ENCODE measurements around the gene PCDH9. TPM values are rescaled to one million over a fixed set of nuclear protein-coding genes. Genes with fewer than 3 reads are reported as not detected.

The PCDH9 gene
- total and polyA plus RNA-seq, 10 of the 15 experiments (the other 5 are each of a cell fraction or from before 2014, with no cell fraction given) = 0.02 to 2.3 (median 0.05) TPM; not detected in 1

DNA sequence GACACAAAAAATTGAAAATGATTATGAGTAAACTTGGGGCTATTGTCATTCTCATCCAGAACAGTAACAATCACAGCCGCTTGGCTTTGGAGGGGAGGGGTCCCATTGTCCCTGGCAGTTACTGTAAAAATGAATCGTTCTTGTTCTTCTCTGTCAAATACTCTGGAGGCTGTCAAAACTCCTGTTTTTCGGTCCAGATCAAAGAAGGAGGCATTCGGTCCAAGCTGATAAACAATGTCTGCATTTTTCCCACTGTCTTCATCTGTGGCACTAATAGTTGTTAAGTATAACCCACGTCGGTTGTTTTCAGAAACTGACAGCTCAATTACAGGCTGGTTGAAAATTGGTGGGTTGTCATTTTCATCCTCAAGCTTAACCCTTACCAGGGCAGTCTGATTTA is 3.4 kb downstream of the PCDH9 start:
- Histone ChIP-seq H3K9ac (ENCODE audit: control insufficient read depth, insufficient read depth, low read length) (no peak overlapping the region), H2AFZ (ENCODE audit: control insufficient read depth, low read depth, low read length) (no peak overlapping the region), H3K27ac (ENCODE audit: control insufficient read depth, insufficient read depth) (no peak overlapping the region), H3K4me2 (ENCODE audit: control insufficient read depth, insufficient read depth) (no peak overlapping the region), H3K4me1 (ENCODE audit: control insufficient read depth, insufficient read depth, low read length) (no peaks in the 10 kb centered on the region; the same call in 1 of the 2 replicates), H3K4me3 (no peak overlapping the region), H3K27me3 (replicated peaks in 1 of 2; ENCODE audit: control insufficient read depth in 2 of 2, insufficient read depth in 2 of 2, low read length in 1 of 2) (peaks cover 1 to 7% of the 10 kb centered on the region in 2 experiments; a peak in 3 of 4 replicates), H3K36me3 (ENCODE audit: control insufficient read depth in 2 of 2, insufficient read depth in 2 of 2, low read length in 1 of 2) (no peaks in the 10 kb centered on the region), H3K79me2 (ENCODE audit: control insufficient read depth, insufficient read depth, low read length) (no peaks in the 10 kb centered on the region), H4K20me1 (ENCODE audit: control insufficient read depth, insufficient read depth) (no peaks in the 10 kb centered on the region), H3K9me3 (replicated peaks; ENCODE audit: control insufficient read depth, insufficient read depth, low read length) (no peaks in the 10 kb centered on the region; the same call in 2 of the 3 replicates)
- ATAC-seq (no peak), DNase-seq (ENCODE audit: low read depth, low spot score) (no peak), FAIRE-seq (no peak)
- CTCF ChIA-PET = no interaction called here
- intact Hi-C loops (cut with micrococcal nuclease; ENCODE audit: unreplicated experiment) = no loop called here
- no TSS peak for BruUV-seq (replicated peaks)
- POLR2A ChIA-PET = no interaction called here
- 48% methylated on average over 6 of the region's 6 CpGs for WGBS (ENCODE audit: insufficient coverage, insufficient replicate concordance, low lambda C conversion rate, missing lambda C conversion rate)
- in situ Hi-C loops (cut with MboI) = no loop called here
- SMC1A ChIA-PET (ENCODE audit: uncharacterized antibody, unreplicated experiment) = no interaction called here
- RAD21 ChIA-PET (ENCODE audit: unreplicated experiment) = interaction anchor here (1.5 kb wide), 1 partner anchor 12 kb away, joined by 3 read pairs; no protein-coding TSS in a partner anchor
- no peak for TF ChIP-seq CHD4 (IDR thresholded peaks at IDR 0.05)
- no peak for TF ChIP-seq NR2C1 (IDR thresholded peaks at IDR 0.05)
- no peak for TF ChIP-seq IRF4 (IDR thresholded peaks at IDR 0.05; ENCODE audit: low read depth, low read length)
- TF ChIP-seq, protein P1, sequence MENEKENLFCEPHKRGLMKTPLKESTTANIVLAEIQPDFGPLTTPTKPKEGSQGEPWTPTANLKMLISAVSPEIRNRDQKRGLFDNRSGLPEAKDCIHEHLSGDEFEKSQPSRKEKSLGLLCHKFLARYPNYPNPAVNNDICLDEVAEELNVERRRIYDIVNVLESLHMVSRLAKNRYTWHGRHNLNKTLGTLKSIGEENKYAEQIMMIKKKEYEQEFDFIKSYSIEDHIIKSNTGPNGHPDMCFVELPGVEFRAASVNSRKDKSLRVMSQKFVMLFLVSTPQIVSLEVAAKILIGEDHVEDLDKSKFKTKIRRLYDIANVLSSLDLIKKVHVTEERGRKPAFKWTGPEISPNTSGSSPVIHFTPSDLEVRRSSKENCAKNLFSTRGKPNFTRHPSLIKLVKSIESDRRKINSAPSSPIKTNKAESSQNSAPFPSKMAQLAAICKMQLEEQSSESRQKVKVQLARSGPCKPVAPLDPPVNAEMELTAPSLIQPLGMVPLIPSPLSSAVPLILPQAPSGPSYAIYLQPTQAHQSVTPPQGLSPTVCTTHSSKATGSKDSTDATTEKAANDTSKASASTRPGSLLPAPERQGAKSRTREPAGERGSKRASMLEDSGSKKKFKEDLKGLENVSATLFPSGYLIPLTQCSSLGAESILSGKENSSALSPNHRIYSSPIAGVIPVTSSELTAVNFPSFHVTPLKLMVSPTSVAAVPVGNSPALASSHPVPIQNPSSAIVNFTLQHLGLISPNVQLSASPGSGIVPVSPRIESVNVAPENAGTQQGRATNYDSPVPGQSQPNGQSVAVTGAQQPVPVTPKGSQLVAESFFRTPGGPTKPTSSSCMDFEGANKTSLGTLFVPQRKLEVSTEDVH (IDR thresholded peaks at IDR 0.05; ENCODE audit: low read depth, partially characterized antibody) = no peak
- no peak for TF ChIP-seq STAT3 (IDR thresholded peaks at IDR 0.05; ENCODE audit: low read depth, low read length)
- TF ChIP-seq SP1 (IDR thresholded peaks at IDR 0.05; ENCODE audit: low read depth, low read length) = no peak
- TF ChIP-seq MTA3 (IDR thresholded peaks at IDR 0.05; ENCODE audit: borderline replicate concordance, low read length) = no peak
- TF ChIP-seq, protein P2, sequence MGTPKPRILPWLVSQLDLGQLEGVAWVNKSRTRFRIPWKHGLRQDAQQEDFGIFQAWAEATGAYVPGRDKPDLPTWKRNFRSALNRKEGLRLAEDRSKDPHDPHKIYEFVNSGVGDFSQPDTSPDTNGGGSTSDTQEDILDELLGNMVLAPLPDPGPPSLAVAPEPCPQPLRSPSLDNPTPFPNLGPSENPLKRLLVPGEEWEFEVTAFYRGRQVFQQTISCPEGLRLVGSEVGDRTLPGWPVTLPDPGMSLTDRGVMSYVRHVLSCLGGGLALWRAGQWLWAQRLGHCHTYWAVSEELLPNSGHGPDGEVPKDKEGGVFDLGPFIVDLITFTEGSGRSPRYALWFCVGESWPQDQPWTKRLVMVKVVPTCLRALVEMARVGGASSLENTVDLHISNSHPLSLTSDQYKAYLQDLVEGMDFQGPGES (IDR thresholded peaks at IDR 0.05) = no peak
- TF ChIP-seq IKZF1 (conservative IDR thresholded peaks at IDR 0.05) = no peak
- TF ChIP-seq, protein P3, sequence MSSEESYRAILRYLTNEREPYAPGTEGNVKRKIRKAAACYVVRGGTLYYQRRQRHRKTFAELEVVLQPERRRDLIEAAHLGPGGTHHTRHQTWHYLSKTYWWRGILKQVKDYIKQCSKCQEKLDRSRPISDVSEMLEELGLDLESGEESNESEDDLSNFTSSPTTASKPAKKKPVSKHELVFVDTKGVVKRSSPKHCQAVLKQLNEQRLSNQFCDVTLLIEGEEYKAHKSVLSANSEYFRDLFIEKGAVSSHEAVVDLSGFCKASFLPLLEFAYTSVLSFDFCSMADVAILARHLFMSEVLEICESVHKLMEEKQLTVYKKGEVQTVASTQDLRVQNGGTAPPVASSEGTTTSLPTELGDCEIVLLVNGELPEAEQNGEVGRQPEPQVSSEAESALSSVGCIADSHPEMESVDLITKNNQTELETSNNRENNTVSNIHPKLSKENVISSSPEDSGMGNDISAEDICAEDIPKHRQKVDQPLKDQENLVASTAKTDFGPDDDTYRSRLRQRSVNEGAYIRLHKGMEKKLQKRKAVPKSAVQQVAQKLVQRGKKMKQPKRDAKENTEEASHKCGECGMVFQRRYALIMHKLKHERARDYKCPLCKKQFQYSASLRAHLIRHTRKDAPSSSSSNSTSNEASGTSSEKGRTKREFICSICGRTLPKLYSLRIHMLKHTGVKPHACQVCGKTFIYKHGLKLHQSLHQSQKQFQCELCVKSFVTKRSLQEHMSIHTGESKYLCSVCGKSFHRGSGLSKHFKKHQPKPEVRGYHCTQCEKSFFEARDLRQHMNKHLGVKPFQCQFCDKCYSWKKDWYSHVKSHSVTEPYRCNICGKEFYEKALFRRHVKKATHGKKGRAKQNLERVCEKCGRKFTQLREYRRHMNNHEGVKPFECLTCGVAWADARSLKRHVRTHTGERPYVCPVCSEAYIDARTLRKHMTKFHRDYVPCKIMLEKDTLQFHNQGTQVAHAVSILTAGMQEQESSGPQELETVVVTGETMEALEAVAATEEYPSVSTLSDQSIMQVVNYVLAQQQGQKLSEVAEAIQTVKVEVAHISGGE (CRISPR knock-in tag; IDR thresholded peaks at IDR 0.05) = no peak
- no peak for TF ChIP-seq ASH2L (IDR thresholded peaks at IDR 0.05; ENCODE audit: borderline replicate concordance, low read depth)
- TF ChIP-seq, protein P4, sequence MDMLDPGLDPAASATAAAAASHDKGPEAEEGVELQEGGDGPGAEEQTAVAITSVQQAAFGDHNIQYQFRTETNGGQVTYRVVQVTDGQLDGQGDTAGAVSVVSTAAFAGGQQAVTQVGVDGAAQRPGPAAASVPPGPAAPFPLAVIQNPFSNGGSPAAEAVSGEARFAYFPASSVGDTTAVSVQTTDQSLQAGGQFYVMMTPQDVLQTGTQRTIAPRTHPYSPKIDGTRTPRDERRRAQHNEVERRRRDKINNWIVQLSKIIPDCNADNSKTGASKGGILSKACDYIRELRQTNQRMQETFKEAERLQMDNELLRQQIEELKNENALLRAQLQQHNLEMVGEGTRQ (IDR thresholded peaks at IDR 0.05; ENCODE audit: borderline replicate concordance, low read depth, low read length) = no peak
- TF ChIP-seq SREBF2 (IDR thresholded peaks at IDR 0.05; ENCODE audit: low read length) = no peak
- no peak for TF ChIP-seq PML (IDR thresholded peaks at IDR 0.05; ENCODE audit: low read length)
- TF ChIP-seq CHD1 (IDR thresholded peaks at IDR 0.05; ENCODE audit: low read depth, low read length) = no peak
- TF ChIP-seq ZBED1 (IDR thresholded peaks at IDR 0.05; ENCODE audit: borderline replicate concordance) = no peak
